Measurements from ENCODE around the gene ADAMTSL1. TPM values are rescaled to one million over a fixed set of nuclear protein-coding genes. Genes with fewer than 3 reads are reported as not detected.

Gene ADAMTSL1
- total RNA-seq, 4 donors from 2014 or later: 13.3 to 39.7 (median 27.2) TPM

GRCh38 chr9:18478501-18479361 is 4.8 kb downstream of the ADAMTSL1 start:
- Histone ChIP-seq H3K9me3 (no peaks in the 10 kb centered on the region), H3K36me3 (no peaks in the 10 kb centered on the region), H3K4me3 (no peak overlapping the region), H3K4me1 (peaks cover 0 to 9% (median 8%) of the 10 kb centered on the region in 4 donors), H3K27me3 (no peaks in the 10 kb centered on the region), H3K27ac (peak overlapping the region in 1 of 4 donors; percentile 7)
- DNase-seq: no peak
- TF ChIP-seq EP300 (IDR thresholded peaks at IDR 0.05; ENCODE audit: low read depth) (no peak), POLR2A (IDR thresholded peaks at IDR 0.05) (no peak), POLR2AphosphoS5 (IDR thresholded peaks at IDR 0.05) (no peak), CTCF (IDR thresholded peaks at IDR 0.05) (no peak)
- WGBS, 2 donors (ENCODE audit: low coverage in 1 of 2): 76 to 78% methylated on average over 3 to 7 of the region's 7 CpGs
- in situ Hi-C loops (cut with MboI; ENCODE audit: low pct_ligation_motif_present in 1 of 4, low pct_unique_long_range_greater_than_20kb in 1 of 4, low sequenced_read_pairs in 3 of 4): no loop called here
- intact Hi-C loops (cut with DNase I; ENCODE audit: low total_unique reads): no loop called here

- WGBS, 2 donors (ENCODE audit: low coverage in 1 of 2): 86 to 92% methylated on average over 3 of the region's 3 CpGs
- TF ChIP-seq POLR2AphosphoS5 (IDR thresholded peaks at IDR 0.05): no peak
- no peak for TF ChIP-seq EP300 (IDR thresholded peaks at IDR 0.05; ENCODE audit: low read depth)
- TF ChIP-seq CTCF (IDR thresholded peaks at IDR 0.05): no peak
- TF ChIP-seq POLR2A (IDR thresholded peaks at IDR 0.05): no peak
- Histone ChIP-seq H3K27ac (peak overlapping the region in 1 of 4 donors; percentile 7), H3K9me3 (no peaks in the 10 kb centered on the region), H3K36me3 (no peaks in the 10 kb centered on the region), H3K4me1 (peaks cover 0 to 6% (median 2%) of the 10 kb centered on the region in 4 donors), H3K27me3 (no peaks in the 10 kb centered on the region), H3K4me3 (no peak overlapping the region)
- no peak for DNase-seq
- intact Hi-C loops (cut with DNase I; ENCODE audit: low total_unique reads): no loop called here
- in situ Hi-C loops (cut with MboI; ENCODE audit: low pct_ligation_motif_present in 1 of 4, low pct_unique_long_range_greater_than_20kb in 1 of 4, low sequenced_read_pairs in 3 of 4): no loop called here
These were observed 5.5 kb downstream of the ADAMTSL1 start for GRCh38 chr9:18479405-18479804.

GRCh38 chr9:18480662-18481093 is 6.7 kb downstream of the ADAMTSL1 start:
- 62 to 76% methylated on average over 3 of the region's 3 CpGs for WGBS, 2 donors (ENCODE audit: low coverage in 1 of 2)
- in situ Hi-C loops (cut with MboI; ENCODE audit: low pct_ligation_motif_present in 1 of 4, low pct_unique_long_range_greater_than_20kb in 1 of 4, low sequenced_read_pairs in 3 of 4) (no loop called here), intact Hi-C loops (cut with DNase I; ENCODE audit: low total_unique reads) (no loop called here)
- Histone ChIP-seq H3K4me1 (no peaks in the 10 kb centered on the region), H3K9me3 (no peaks in the 10 kb centered on the region), H3K4me3 (no peak overlapping the region), H3K27me3 (no peaks in the 10 kb centered on the region), H3K27ac (no peak overlapping the region), H3K36me3 (no peaks in the 10 kb centered on the region)
- TF ChIP-seq POLR2AphosphoS5 (IDR thresholded peaks at IDR 0.05) (no peak), POLR2A (IDR thresholded peaks at IDR 0.05) (no peak), EP300 (IDR thresholded peaks at IDR 0.05; ENCODE audit: low read depth) (no peak), CTCF (IDR thresholded peaks at IDR 0.05) (no peak)
- no peak for DNase-seq

GRCh38 chr9:18482371-18482770 is 8.4 kb downstream of the ADAMTSL1 start:
- H3K4me1 ChIP-seq: no peaks in the 10 kb centered on the region
- no peak overlapping the region for H3K27ac ChIP-seq
- H3K4me3 ChIP-seq: no peak overlapping the region
- TF ChIP-seq CTCF (IDR thresholded peaks at IDR 0.05) (no peak), POLR2AphosphoS5 (IDR thresholded peaks at IDR 0.05) (no peak), POLR2A (IDR thresholded peaks at IDR 0.05) (no peak), EP300 (IDR thresholded peaks at IDR 0.05; ENCODE audit: low read depth) (no peak)
- in situ Hi-C loops (cut with MboI; ENCODE audit: low pct_ligation_motif_present in 1 of 4, low pct_unique_long_range_greater_than_20kb in 1 of 4, low sequenced_read_pairs in 3 of 4) (no loop called here), intact Hi-C loops (cut with DNase I; ENCODE audit: low total_unique reads) (no loop called here)
- no peaks in the 10 kb centered on the region for H3K27me3 ChIP-seq
- H3K36me3 ChIP-seq: no peaks in the 10 kb centered on the region
- H3K9me3 ChIP-seq: no peaks in the 10 kb centered on the region
- 52 to 79% methylated on average over 2 of the region's 2 CpGs for WGBS, 2 donors (ENCODE audit: low coverage in 1 of 2)
- no peak for DNase-seq

All from transverse colon (tissue), 4 donors.